CD14-positive monocyte (primary cell): Measurements from ENCODE around the gene PEX19. TPM values are rescaled to one million over a fixed set of nuclear protein-coding genes. Genes with fewer than 3 reads are reported as not detected.

Experiments used
- DNase-seq, 3 donors: peaks; one replicate each; pipeline ENCODE4 v3.0.0-alpha.2; 2011 to 2022
- H2AFZ ChIP-seq: 2 replicates; pipeline ENCODE4 v1.6.0; 2012; ENCODE audit warnings: mild to moderate bottlenecking, low read depth, low read length, inconsistent platforms; ENCODE audit not compliant: insufficient read depth, poor library complexity, severe bottlenecking
- H3K27ac ChIP-seq, 2 donors: 1 replicate in 1 of 2; 2 replicates in 1 of 2; pipeline ENCODE4 v1.5.1; 2012 to 2013; ENCODE audit warnings: low read length in 2 of 2, control low read depth in 1 of 2, inconsistent platforms in 1 of 2, low read depth in 1 of 2, mild to moderate bottlenecking in 1 of 2
- H3K27me3 ChIP-seq, 2 donors: one replicate each; pipeline versions ENCODE4 v1.6.0 to v1.6.1; 2011 to 2013; ENCODE audit warnings: low read length in 2 of 2; ENCODE audit not compliant: control insufficient read depth in 2 of 2, insufficient read depth in 2 of 2
- H3K36me3 ChIP-seq, 2 donors: replicated peaks in 1 of 2; 1 replicate in 1 of 2; 2 replicates in 1 of 2; pipeline versions ENCODE4 v1.5.1 to v1.6.1; 2012 to 2013; ENCODE audit warnings: low read length in 2 of 2, control low read depth in 1 of 2, inconsistent platforms in 1 of 2, mild to moderate bottlenecking in 1 of 2; ENCODE audit not compliant: insufficient read depth in 2 of 2, control insufficient read depth in 1 of 2
- H3K4me1 ChIP-seq, 2 donors: 1 replicate in 1 of 2; 2 replicates in 1 of 2; pipeline versions ENCODE4 v1.5.1 to v1.6.1; 2012 to 2013; ENCODE audit warnings: low read length in 2 of 2, control low read depth in 1 of 2, inconsistent platforms in 1 of 2, mild to moderate bottlenecking in 1 of 2, moderate library complexity in 1 of 2; ENCODE audit not compliant: insufficient read depth in 2 of 2, control insufficient read depth in 1 of 2
- H3K4me2 ChIP-seq: replicated peaks from 2 replicates; pipeline ENCODE3; 2012; ENCODE audit warnings: low read length, moderate library complexity, mild to moderate bottlenecking; ENCODE audit not compliant: poor library complexity, severe bottlenecking; ENCODE audit errors: extremely low read depth
- H3K4me3 ChIP-seq, 3 experiments: fragments of 200-600 bp in 1 of 3; sonication (generic) in 1 of 3; replicated peaks in 1 of 3; 1 replicate in 2 of 3; 2 replicates in 1 of 3; pipeline ENCODE4 v1.5.1; 2011 to 2013; ENCODE audit warnings: low read length in 3 of 3, mild to moderate bottlenecking in 3 of 3, control low read depth in 2 of 3, low read depth in 2 of 3, inconsistent platforms in 1 of 3, moderate library complexity in 1 of 3
- H3K79me2 ChIP-seq: 2 replicates; pipeline ENCODE4 v1.6.0; 2012; ENCODE audit warnings: mild to moderate bottlenecking, control low read depth, inconsistent platforms, low read length, moderate library complexity; ENCODE audit not compliant: insufficient read depth
- H3K9ac ChIP-seq: 2 replicates; pipeline ENCODE4 v1.6.0; 2017; ENCODE audit warnings: low read length, mild to moderate bottlenecking; ENCODE audit not compliant: insufficient read depth, poor library complexity, severe bottlenecking
- H3K9me3 ChIP-seq, 2 donors: replicated peaks in 1 of 2; 1 replicate in 1 of 2; 2 replicates in 1 of 2; pipeline versions ENCODE4 v1.5.1 to v1.6.1; 2012 to 2013; ENCODE audit warnings: low read length in 2 of 2, control low read depth in 1 of 2; ENCODE audit not compliant: control insufficient read depth in 1 of 2, insufficient read depth in 1 of 2
- H4K20me1 ChIP-seq: 2 replicates; pipeline ENCODE4 v1.6.0; 2012; ENCODE audit warnings: mild to moderate bottlenecking, low read length, control low read depth, moderate library complexity; ENCODE audit not compliant: insufficient read depth
- H3K27ac Mint-ChIP-seq, 7 donors: one replicate each; pipeline ENCODE4 v1.8.0; 2020; ENCODE audit warnings: mild to moderate bottlenecking in 7 of 7, mixed read lengths in 7 of 7, moderate library complexity in 6 of 7, inconsistent platforms in 2 of 7
- H3K27me3 Mint-ChIP-seq, 3 donors: one replicate each; pipeline ENCODE4 v1.8.0; 2021 to 2022; ENCODE audit warnings: low read depth in 3 of 3, mild to moderate bottlenecking in 3 of 3, mixed read lengths in 3 of 3, moderate library complexity in 3 of 3, inconsistent platforms in 1 of 3
- H3K36me3 Mint-ChIP-seq, 2 donors: one replicate each; pipeline ENCODE4 v1.8.0; 2020; ENCODE audit warnings: mixed read lengths in 2 of 2, inconsistent platforms in 1 of 2, mild to moderate bottlenecking in 1 of 2
- H3K4me1 Mint-ChIP-seq: one replicate; pipeline ENCODE4 v1.8.0; 2020; ENCODE audit warnings: mild to moderate bottlenecking, mixed read lengths
- H3K4me3 Mint-ChIP-seq, 2 donors: one replicate each; pipeline ENCODE4 v1.8.0; 2020; ENCODE audit warnings: mild to moderate bottlenecking in 2 of 2, mixed read lengths in 2 of 2, moderate library complexity in 1 of 2
- H3K9me3 Mint-ChIP-seq, 7 donors: one replicate each; pipeline ENCODE4 v1.8.0; 2020 to 2022; ENCODE audit warnings: mixed read lengths in 7 of 7, mild to moderate bottlenecking in 6 of 7, moderate library complexity in 6 of 7, inconsistent platforms in 2 of 7
- CTCF ChIP-seq: fragments of 200-600 bp; IDR thresholded peaks from one replicate; pipeline ENCODE4 v1.8.0; 2022; ENCODE audit warnings: antibody characterized with exemption, mild to moderate bottlenecking
- WGBS: methylation state at CpG from one replicate; pipeline ENCODE4 v1.1.5; 2013; ENCODE audit warnings: missing lambda C conversion rate; ENCODE audit not compliant: insufficient coverage; 5-methylcytosine and 5-hydroxymethylcytosine counted together
- intact Hi-C, 2 donors: fragments of 100-400 bp; cut with micrococcal nuclease; formaldehyde crosslinking; loops; one replicate each; pipeline versions ENCODE4 v1.15.0 to v1.15.1; 2023
- polyA plus RNA-seq, 3 donors: library from polyadenylated mRNA; depleted of rRNA in 1 of 3; unstranded in 2 of 3; stranded (reverse) in 1 of 3; fragments of 300-500 nt in 2 of 3; fragments of >200 nt in 1 of 3; fragmentation: Illumina TruSeq in 2 of 3; gene quantifications; 1 replicate in 2 of 3; 2 replicates in 1 of 3; pipeline ENCODE4 v1.2.3, GENCODE V29; 2012 to 2021

The PEX19 gene
- polyA plus RNA-seq, 3 donors = 17.4 to 38.2 (median 37.4) TPM

- no peak overlapping the region for H3K4me3 ChIP-seq
- H3K27me3 ChIP-seq = no peaks in the 10 kb centered on the region
- H3K9me3 ChIP-seq = no peaks in the 10 kb centered on the region
- peaks cover 2% of the 10 kb centered on the region for H3K4me1 Mint-ChIP-seq
- peaks cover 25% of the 10 kb centered on the region for H3K79me2 ChIP-seq
- no peak overlapping the region for H3K4me3 Mint-ChIP-seq
- intact Hi-C loops = no loop called here
- H3K9ac ChIP-seq = no peak overlapping the region
- H3K4me2 ChIP-seq = no peak overlapping the region
- H4K20me1 ChIP-seq = peaks cover 89% of the 10 kb centered on the region
- no peaks in the 10 kb centered on the region for H3K4me1 ChIP-seq
- H3K27ac Mint-ChIP-seq = no peak overlapping the region
- peaks cover 0 to 3% (median 0%) of the 10 kb centered on the region in 7 donors for H3K9me3 Mint-ChIP-seq
- no peaks in the 10 kb centered on the region for H3K27me3 Mint-ChIP-seq
- no peak overlapping the region for H3K27ac ChIP-seq
- peaks cover 79 to 95% of the 10 kb centered on the region in 2 donors for H3K36me3 Mint-ChIP-seq
- no peak for TF ChIP-seq CTCF
- no CpG with 5 or more reads among the region's 5 CpGs for WGBS
- no peak overlapping the region for H2AFZ ChIP-seq
- peaks cover 96 to 99% of the 10 kb centered on the region in 2 donors for H3K36me3 ChIP-seq
- DNase-seq = no peak
Observed at GRCh38 chr1:160326418-160326817, 41.5 kb upstream of the PEX19 start.

GRCh38 chr1:160325252-160325651, 40.3 kb upstream of the PEX19 start:
- Histone ChIP-seq H3K79me2 (peaks cover 34% of the 10 kb centered on the region), H3K27ac (peak overlapping the region in 1 of 2 donors; percentile 3), H3K4me3 (no peak overlapping the region), H3K27me3 (no peaks in the 10 kb centered on the region), H3K36me3 (peaks cover 90 to 99% of the 10 kb centered on the region in 2 donors), H3K9me3 (no peaks in the 10 kb centered on the region), H2AFZ (no peak overlapping the region), H3K4me2 (no peak overlapping the region), H3K4me1 (no peaks in the 10 kb centered on the region), H3K9ac (no peak overlapping the region), H4K20me1 (peaks cover 90% of the 10 kb centered on the region)
- Mint-ChIP-seq H3K36me3 (peaks cover 77 to 95% of the 10 kb centered on the region in 2 donors), H3K27ac (peak overlapping the region in 2 of 7 donors; percentile 4 to 12), H3K27me3 (no peaks in the 10 kb centered on the region), H3K4me1 (peaks cover 2% of the 10 kb centered on the region), H3K4me3 (no peak overlapping the region), H3K9me3 (peaks cover 0 to 3% (median 0%) of the 10 kb centered on the region in 7 donors)
- intact Hi-C loops = no loop called here
- WGBS = 100% methylated on average over 1 of the region's 4 CpGs
- no peak for DNase-seq
- TF ChIP-seq CTCF = no peak
